Progenitor cell of endocrine pancreas (in vitro differentiated cells): ENCODE measurements around the gene PRMT7. TPM values are rescaled to one million over a fixed set of nuclear protein-coding genes. Genes with fewer than 3 reads are reported as not detected.

ENCODE experiments used
- DNase-seq: peaks from one replicate; pipeline ENCODE4 v3.0.0; 2021; ENCODE audit warnings: low spot score; ENCODE audit not compliant: unreplicated experiment
- H3K27ac Mint-ChIP-seq: 2 replicates; pipeline ENCODE4 v1.8.0; 2021; ENCODE audit warnings: mild to moderate bottlenecking, moderate library complexity, mixed read lengths
- H3K27me3 Mint-ChIP-seq: 2 replicates; pipeline ENCODE4 v1.8.0; 2021; ENCODE audit warnings: mixed read lengths
- H3K36me3 Mint-ChIP-seq: 2 replicates; pipeline ENCODE4 v1.8.0; 2022; ENCODE audit warnings: mixed read lengths; ENCODE audit not compliant: insufficient read depth
- H3K4me1 Mint-ChIP-seq: 2 replicates; pipeline ENCODE4 v1.8.0; 2021; ENCODE audit warnings: low read depth, mixed read lengths
- H3K4me3 Mint-ChIP-seq: 2 replicates; pipeline ENCODE4 v1.8.0; 2021; ENCODE audit warnings: low read depth, mild to moderate bottlenecking, moderate library complexity, mixed read lengths
- H3K9me3 Mint-ChIP-seq: 2 replicates; pipeline ENCODE4 v1.8.0; 2021; ENCODE audit warnings: low read depth, mixed read lengths
- CTCF ChIP-seq: fragments of 200-600 bp; sonication (generic); IDR thresholded peaks from one replicate; pipeline ENCODE4 v1.5.0; 2021; ENCODE audit warnings: antibody characterized with exemption, mild to moderate bottlenecking; ENCODE audit not compliant: unreplicated experiment
- total RNA-seq: library from RNA; stranded (reverse); gene quantifications from 2 replicates; pipeline ENCODE4 v1.2.1, GENCODE V29; 2021

PRMT7 gene
- total RNA-seq, 1 donor from 2014 or later = 60.0 TPM

- H3K27ac Mint-ChIP-seq = no peak overlapping the region
- H3K4me3 Mint-ChIP-seq = no peak overlapping the region
- H3K4me1 Mint-ChIP-seq = peaks cover 15% of the 10 kb centered on the region
- peaks cover 8% of the 10 kb centered on the region for H3K27me3 Mint-ChIP-seq
- DNase-seq = no peak
- no peaks in the 10 kb centered on the region for H3K36me3 Mint-ChIP-seq
- peak; percentile 41 for TF ChIP-seq CTCF
- no peaks in the 10 kb centered on the region for H3K9me3 Mint-ChIP-seq
These were observed 71.5 kb downstream of the PRMT7 start for GRCh38 chr16:68382296-68382718.

GRCh38 chr16:68383858-68384257 lies 73.0 kb downstream of the PRMT7 start:
- no peaks in the 10 kb centered on the region for H3K36me3 Mint-ChIP-seq
- H3K27ac Mint-ChIP-seq = peak overlapping the region; percentile 5
- peaks cover 14% of the 10 kb centered on the region for H3K4me1 Mint-ChIP-seq
- no peak for DNase-seq
- no peak overlapping the region for H3K4me3 Mint-ChIP-seq
- H3K9me3 Mint-ChIP-seq = no peaks in the 10 kb centered on the region
- no peak for TF ChIP-seq CTCF
- peaks cover 6% of the 10 kb centered on the region for H3K27me3 Mint-ChIP-seq

GRCh38 chr16:68384288-68385161 lies 73.7 kb downstream of the PRMT7 start:
- Mint-ChIP-seq H3K27ac (no peak overlapping the region), H3K27me3 (no peaks in the 10 kb centered on the region), H3K36me3 (no peaks in the 10 kb centered on the region), H3K4me3 (no peak overlapping the region), H3K4me1 (peaks cover 11% of the 10 kb centered on the region), H3K9me3 (no peaks in the 10 kb centered on the region)
- TF ChIP-seq CTCF = peak; percentile 28
- no peak for DNase-seq

- Mint-ChIP-seq H3K4me3 (no peak overlapping the region), H3K27me3 (no peaks in the 10 kb centered on the region), H3K36me3 (no peaks in the 10 kb centered on the region), H3K27ac (no peak overlapping the region), H3K4me1 (peaks cover 11% of the 10 kb centered on the region), H3K9me3 (no peaks in the 10 kb centered on the region)
- no peak for DNase-seq
- no peak for TF ChIP-seq CTCF
These were observed 74.6 kb downstream of the PRMT7 start for GRCh38 chr16:68385371-68385770.

GRCh38 chr16:68386628-68387027 lies 75.8 kb downstream of the PRMT7 start:
- H3K9me3 Mint-ChIP-seq = no peaks in the 10 kb centered on the region
- H3K27me3 Mint-ChIP-seq = no peaks in the 10 kb centered on the region
- H3K36me3 Mint-ChIP-seq = no peaks in the 10 kb centered on the region
- H3K4me3 Mint-ChIP-seq = no peak overlapping the region
- H3K4me1 Mint-ChIP-seq = peaks cover 11% of the 10 kb centered on the region
- DNase-seq = no peak
- no peak overlapping the region for H3K27ac Mint-ChIP-seq
- no peak for TF ChIP-seq CTCF
